HG02870 (cell line): Measurements from ENCODE around the gene PITHD1.
"Not testable (repeated sequence)": the region's sequence is repeated elsewhere in the genome, so short reads cannot be mapped to it uniquely, and the experiment has no call there.

Experiments used
- ATAC-seq: cut with Tn5 transposase; IDR thresholded peaks from one replicate; pipeline ENCODE4 v1.9.1; 2021; ENCODE audit warnings: mild to moderate bottlenecking, moderate library complexity; ENCODE audit not compliant: unreplicated experiment

PITHD1 gene

DNA sequence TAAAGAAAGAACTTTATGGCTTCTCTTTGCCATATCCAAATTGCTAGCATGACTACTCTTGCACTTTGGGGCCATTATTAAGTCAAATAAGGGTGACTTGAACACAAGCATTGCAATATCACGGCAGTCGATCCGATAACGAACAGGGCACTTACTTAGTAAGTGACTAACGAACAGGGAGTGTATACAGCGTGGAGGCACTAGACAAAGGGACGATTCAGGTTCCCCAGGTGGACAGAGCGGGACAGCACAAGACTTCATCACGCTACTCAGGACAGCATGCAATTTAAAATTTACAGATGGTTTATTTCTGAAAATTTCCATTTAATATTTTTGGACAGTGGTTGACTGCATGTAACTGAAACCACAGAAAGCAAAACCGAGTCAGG, 5.4 kb upstream of the PITHD1 start:
- ATAC-seq: no peak

DNA sequence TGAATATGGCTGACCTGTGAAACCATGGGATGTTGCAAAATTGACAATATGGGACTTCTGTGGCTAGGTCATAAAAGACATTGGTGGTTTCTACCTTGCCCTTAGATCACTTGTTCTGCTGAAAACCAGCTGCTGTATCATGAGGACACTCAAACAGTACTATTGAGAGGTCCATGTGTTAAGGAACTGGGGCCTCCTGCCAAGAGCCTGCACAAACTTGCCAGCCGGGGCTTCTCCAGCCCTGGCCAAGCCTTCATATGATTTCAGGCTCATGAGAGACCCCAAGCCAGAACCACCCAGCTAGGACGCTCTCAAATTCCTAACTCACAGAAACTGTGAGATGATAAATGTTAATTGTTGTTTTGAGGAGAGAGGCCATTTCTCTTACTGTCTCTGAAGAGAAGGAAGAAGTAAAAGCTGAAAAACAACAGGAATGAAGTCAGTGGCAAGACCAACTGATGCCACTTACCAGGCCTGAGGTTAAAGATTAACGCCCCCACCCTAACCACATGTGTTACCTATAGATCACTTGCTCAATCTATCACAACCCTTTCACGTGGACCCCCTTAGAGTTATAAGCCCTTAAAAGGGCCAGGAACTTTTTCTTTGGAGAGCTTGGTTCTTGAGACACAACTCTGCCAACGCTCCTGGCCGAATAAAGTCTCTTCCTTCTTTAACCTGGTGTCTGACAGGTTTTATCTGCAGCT, 3.9 kb upstream of the PITHD1 start:
- no peak for ATAC-seq

- ATAC-seq: no peak
Observed at GRCh38 chr1:23776217-23776616, 2.0 kb upstream of the PITHD1 start.

GRCh38 chr1:23779826-23780371, 1.7 kb downstream of the PITHD1 start:
- ATAC-seq: no peak

GRCh38 chr1:23783141-23783540, 4.9 kb downstream of the PITHD1 start:
- not testable (repeated sequence) for ATAC-seq

- ATAC-seq: no peak
Observed at GRCh38 chr1:23784846-23785245, 6.6 kb downstream of the PITHD1 start.

GRCh38 chr1:23787701-23788100, 9.5 kb downstream of the PITHD1 start:
- ATAC-seq: no peak

GRCh38 chr1:23788695-23789094, 10.5 kb downstream of the PITHD1 start:
- no peak for ATAC-seq

DNA sequence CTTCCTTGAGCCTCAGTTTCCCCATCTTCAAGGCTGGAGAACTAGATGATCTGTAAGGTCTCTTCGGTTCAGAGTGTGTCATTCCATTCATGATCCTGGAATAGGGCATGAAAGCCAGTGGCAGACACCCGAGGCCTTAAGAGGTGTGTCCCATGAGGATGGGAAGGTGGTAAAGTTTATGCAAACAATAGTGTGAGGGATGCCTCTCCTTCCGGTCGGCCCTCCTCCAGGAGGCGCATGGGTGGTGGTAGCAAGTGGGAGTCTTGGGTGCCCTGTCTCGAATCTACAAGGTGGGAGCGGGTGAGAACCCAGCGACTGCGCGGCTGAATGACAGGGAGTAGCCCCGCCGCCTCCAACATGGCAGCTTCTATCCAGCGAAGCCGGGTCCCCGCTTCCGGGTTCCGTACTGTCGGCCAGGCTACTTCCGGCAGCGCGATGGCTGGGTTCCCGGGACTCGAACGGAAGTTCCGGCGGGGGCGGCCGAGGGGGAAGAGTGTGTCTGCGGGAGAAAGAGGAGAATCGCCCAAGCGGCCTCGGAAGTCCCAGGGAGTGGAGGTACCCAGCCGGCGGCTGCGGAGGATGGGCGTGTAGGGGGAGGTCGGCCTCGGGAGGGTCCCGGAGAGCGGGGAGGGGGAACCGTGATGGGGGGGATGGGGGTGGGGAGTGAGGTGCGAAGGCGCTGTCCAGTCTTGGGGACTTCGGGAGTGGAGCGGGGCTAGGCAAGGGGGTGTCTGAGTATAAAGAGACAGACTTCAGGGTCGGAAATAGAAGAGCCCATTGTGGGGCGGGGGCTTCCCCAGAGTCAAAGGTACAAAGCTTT, 12.7 kb downstream of the PITHD1 start, which contains the start of gene LYPLA2:
Gene LYPLA2 (plus strand): TSS at position 450 of the 820 bp plus-strand sequence. CDS start 1,538 bp downstream, outside the sequence.
- ATAC-seq: peak; percentile 81

DNA sequence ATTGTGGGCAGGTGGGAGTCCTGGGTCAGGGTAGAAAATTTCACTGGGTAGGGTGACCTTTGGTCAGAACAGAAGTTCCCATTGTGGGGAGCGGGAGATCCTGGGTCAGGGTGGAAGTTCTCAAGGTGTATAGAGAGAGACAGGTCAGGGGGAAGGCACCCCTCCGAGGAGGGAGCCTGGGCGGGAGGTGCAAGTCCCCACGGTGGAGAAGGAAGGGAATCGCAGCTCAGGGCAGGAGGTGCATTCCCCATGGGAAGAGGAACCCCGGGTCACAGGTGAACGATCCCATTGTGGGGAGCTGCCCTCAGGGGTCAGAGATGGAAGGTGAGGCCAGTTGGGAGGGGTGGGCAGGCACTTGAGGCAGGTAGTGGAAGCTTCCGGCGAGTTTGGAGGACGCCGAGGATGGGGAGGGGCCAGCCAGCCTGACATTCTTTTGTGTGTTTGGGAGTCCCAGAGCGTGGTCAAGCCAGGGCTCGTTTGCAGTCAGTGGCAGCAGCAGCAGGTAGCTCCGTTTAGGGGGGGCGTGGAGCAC, 13.4 kb downstream of the PITHD1 start:
- no peak for ATAC-seq

DNA sequence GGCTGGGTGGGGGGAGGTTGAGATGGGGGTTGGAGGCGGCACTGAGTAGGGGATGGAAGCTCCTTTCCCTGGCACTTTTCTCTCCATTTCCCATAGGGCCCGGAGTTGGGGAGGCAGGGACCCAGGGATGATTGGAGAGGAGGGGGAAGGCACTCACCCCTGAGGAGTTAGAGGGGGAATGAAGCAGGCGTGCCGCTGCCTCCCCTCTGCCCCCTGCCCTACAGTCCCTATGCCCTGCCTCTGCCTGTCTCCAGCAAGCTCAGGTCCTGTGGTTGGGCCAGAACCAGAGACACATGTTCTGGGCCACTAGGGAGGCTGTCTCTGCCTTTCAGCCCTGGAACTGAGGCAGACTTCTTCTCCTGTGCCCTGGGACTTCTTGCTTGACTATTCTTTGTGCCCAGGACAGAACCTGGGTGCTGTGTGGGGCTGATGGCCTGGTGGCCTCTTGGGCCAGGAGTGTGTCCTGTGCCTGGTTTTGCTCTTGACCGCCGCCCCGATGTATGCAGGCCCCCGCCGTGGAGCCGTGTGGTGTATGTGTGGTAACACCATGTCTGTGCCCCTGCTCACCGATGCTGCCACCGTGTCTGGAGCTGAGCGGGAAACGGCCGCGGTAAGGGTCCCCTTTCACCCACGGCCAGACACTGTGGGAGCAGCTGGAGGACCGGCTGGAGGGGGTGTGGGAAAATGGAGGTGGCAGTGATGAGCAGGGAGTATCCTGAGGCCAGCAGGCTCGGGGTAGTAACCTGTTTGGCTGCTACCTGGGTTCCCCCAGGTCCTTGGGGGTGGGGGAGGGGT, 14.1 kb downstream of the PITHD1 start:
- ATAC-seq: no peak

DNA sequence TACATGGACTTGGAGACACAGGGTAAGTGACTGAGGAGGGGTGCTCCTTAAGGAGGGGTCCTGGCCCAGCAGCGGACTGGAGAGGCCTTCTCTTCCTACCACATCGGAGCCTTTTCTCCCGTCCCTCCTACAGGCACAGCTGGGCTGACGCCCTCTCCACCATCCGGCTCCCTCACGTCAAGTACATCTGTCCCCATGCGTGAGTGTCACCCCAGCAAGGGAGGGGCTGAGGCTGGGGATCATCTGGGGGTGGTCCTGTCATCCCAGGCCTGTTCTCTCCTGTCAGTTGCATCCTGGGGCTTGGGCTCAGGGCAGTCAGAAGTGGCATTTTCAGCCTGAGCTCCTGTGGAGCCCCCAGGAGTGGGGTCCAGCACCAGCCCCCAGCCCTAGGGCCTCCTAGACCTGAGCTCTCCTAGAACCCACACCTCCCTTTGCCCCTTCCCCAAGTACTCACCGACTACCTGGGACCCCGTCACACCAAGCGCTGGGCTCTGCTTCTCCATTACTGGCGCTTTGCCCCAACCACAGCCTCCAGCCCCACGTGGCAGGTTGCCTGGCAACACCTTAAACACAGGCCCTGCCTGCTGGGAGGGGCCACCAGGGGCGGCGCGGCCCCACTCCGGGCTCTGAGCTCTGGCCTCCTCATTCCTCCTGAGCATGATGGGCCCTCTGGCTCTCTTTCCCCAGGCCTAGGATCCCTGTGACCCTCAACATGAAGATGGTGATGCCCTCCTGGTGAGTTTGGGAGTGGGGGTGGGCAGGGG, 15.0 kb downstream of the PITHD1 start:
- ATAC-seq: no peak

DNA sequence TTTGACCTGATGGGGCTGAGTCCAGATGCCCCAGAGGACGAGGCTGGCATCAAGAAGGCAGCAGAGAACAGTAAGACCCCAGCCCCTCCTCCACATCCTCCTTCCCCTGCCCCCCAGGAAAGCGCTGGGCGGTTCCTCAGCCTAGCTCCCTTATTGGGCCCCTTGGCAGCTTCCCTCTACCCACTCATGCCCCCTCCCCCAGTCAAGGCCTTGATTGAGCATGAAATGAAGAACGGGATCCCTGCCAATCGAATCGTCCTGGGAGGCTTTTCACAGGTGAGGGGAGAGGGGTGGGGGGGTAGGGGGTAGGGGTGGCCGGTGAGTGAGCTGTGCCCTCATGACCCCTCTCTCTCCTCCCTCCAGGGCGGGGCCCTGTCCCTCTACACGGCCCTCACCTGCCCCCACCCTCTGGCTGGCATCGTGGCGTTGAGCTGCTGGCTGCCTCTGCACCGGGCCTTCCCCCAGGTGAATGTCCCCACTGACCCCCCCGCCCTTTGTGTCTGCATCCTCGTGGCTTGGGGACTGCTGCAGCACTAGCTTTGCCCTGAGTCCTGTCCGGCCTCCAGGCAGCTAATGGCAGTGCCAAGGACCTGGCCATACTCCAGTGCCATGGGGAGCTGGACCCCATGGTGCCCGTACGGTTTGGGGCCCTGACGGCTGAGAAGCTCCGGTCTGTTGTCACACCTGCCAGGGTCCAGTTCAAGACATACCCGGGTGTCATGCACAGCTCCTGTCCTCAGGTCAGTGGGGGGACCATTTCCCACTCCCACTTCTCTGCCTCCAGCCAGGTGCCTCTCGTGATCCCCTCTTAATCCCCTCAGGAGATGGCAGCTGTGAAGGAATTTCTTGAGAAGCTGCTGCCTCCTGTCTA, 15.9 kb downstream of the PITHD1 start:
- no peak for ATAC-seq

DNA sequence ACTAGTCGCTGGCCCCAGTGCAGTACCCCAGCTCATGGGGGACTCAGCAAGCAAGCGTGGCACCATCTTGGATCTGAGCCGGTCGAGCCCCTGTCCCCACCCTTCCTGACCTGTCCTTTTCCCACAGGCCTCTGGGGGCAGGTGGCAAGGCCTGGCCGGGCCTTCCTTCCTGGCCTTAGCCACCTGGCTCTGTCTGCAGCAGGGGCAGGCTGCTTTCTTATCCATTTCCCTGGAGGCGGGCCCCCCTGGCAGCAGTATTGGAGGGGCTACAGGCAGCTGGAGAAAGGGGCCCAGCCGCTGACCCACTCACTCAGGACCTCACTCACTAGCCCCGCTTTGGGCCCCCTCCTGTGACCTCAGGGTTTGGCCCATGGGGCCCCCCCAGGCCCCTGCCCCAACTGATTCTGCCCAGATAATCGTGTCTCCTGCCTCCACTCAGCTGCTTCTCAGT, 16.5 kb downstream of the PITHD1 start:
- not testable (repeated sequence) for ATAC-seq

GRCh38 chr1:23795676-23796465, 17.7 kb downstream of the PITHD1 start:
- no peak for ATAC-seq

- ATAC-seq: no peak
Observed at GRCh38 chr1:23796466-23797271, 18.5 kb downstream of the PITHD1 start.
